ENCODE data around the gene SLC35F5. TPM values are rescaled to one million over a fixed set of nuclear protein-coding genes. Genes with fewer than 3 reads are reported as not detected.

The SLC35F5 gene
- polyA plus RNA-seq, 1 donor (not counting 4 experiments of a cell fraction or from before 2014, with no cell fraction given), result 86.5 TPM

DNA sequence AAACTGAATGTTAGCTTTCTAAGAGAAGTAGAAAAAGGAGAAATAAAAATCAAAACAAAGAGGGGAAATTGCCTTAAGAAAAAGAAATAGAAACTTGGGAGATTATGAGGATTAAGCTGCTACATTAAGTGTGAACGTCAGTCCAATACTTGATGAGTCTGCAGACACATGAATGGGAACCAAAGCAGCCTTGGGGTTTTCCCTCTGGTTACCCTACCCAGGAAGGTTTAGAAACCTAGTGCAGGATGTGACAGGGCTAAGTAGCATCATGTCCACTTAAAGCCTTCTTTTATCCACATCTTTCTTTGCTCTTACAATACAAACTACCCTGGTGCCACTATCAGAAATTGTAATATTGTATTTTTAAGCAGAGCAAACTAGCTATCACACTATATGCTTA lies 22.3 kb downstream of the SLC35F5 start:
- no peak for TF ChIP-seq EZH2 (IDR thresholded peaks at IDR 0.05; ENCODE audit: low read length)
- TF ChIP-seq, protein P1, sequence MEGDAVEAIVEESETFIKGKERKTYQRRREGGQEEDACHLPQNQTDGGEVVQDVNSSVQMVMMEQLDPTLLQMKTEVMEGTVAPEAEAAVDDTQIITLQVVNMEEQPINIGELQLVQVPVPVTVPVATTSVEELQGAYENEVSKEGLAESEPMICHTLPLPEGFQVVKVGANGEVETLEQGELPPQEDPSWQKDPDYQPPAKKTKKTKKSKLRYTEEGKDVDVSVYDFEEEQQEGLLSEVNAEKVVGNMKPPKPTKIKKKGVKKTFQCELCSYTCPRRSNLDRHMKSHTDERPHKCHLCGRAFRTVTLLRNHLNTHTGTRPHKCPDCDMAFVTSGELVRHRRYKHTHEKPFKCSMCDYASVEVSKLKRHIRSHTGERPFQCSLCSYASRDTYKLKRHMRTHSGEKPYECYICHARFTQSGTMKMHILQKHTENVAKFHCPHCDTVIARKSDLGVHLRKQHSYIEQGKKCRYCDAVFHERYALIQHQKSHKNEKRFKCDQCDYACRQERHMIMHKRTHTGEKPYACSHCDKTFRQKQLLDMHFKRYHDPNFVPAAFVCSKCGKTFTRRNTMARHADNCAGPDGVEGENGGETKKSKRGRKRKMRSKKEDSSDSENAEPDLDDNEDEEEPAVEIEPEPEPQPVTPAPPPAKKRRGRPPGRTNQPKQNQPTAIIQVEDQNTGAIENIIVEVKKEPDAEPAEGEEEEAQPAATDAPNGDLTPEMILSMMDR (optimal IDR thresholded peaks at IDR 0.05 in 1 of 3, IDR thresholded peaks at IDR 0.05 in 1 of 3, conservative IDR thresholded peaks at IDR 0.05 in 1 of 3; ENCODE audit: extremely low read depth in 1 of 3, insufficient read depth in 2 of 3, low read length in 3 of 3), result no peak
- dilution Hi-C loops (cut with MboI; ENCODE audit: extremely low pct_ligation_motif_present, low sequenced_read_pairs), result no loop called here
- H3K9ac ChIP-seq (ENCODE audit: control insufficient read depth, extremely low read depth, insufficient read depth, low read length), result no peak overlapping the region
- H2AFZ ChIP-seq (ENCODE audit: control insufficient read depth, low read length), result no peak overlapping the region
- H3K4me2 ChIP-seq (ENCODE audit: control insufficient read depth, extremely low read depth, insufficient read depth, low read depth, low read length), result no peak overlapping the region
- no peaks in the 10 kb centered on the region for H3K9me1 ChIP-seq (ENCODE audit: control insufficient read depth, extremely low read depth, insufficient read depth, low read length)
- H3K9me3 ChIP-seq (ENCODE audit: control insufficient read depth, low read depth, low read length), result no peaks in the 10 kb centered on the region
- no peaks in the 10 kb centered on the region for H3K79me2 ChIP-seq (ENCODE audit: control insufficient read depth, insufficient read depth, low read length)
- H3K36me3 ChIP-seq (ENCODE audit: control insufficient read depth in 2 of 2, extremely low read depth in 1 of 2, insufficient read depth in 2 of 2, low read length in 2 of 2), result peaks cover 4 to 5% of the 10 kb centered on the region in 2 experiments
- no peaks in the 10 kb centered on the region for H3K27me3 ChIP-seq (ENCODE audit: control insufficient read depth, extremely low read depth, insufficient read depth, low read length)
- no peak overlapping the region for H3K4me3 ChIP-seq (ENCODE audit: control insufficient read depth in 2 of 3, extremely low read depth in 1 of 3, insufficient read depth in 2 of 3, low read depth in 1 of 3, low read length in 3 of 3)
- no peak overlapping the region for H3K27ac ChIP-seq (ENCODE audit: control insufficient read depth, insufficient read depth, low read length)
- DNase-seq (ENCODE audit: low read depth, low spot score), result no peak
- FAIRE-seq, result no peak
- H3K4me1 ChIP-seq (ENCODE audit: control insufficient read depth, extremely low read depth, insufficient read depth, low read length), result no peaks in the 10 kb centered on the region
- H4K20me1 ChIP-seq (ENCODE audit: control insufficient read depth, extremely low read depth, insufficient read depth, low read length), result no peaks in the 10 kb centered on the region

DNA sequence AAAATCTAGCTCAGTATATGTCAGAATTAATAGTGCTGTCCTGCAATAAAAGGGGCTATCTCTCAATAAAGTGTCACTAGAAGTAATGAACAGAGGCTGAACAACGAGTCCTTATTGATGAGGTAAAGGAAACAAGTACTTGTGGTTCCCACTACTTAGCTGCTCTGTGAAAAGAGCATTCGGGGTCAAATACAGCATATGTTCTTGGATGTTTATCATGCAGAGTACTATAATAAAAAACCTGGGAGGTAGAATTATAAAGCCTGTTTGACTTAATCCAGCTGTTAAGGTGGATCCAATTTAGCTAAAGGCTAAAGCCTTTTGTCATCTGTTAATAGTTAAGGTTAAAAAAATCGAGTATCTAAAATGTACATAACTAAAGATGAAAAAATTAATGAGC lies 32.4 kb downstream of the SLC35F5 start:
- no peak overlapping the region for H2AFZ ChIP-seq (ENCODE audit: control insufficient read depth, low read length)
- H3K79me2 ChIP-seq (ENCODE audit: control insufficient read depth, insufficient read depth, low read length), result no peaks in the 10 kb centered on the region
- H3K36me3 ChIP-seq (ENCODE audit: control insufficient read depth in 2 of 2, extremely low read depth in 1 of 2, insufficient read depth in 2 of 2, low read length in 2 of 2), result peaks cover 4 to 7% of the 10 kb centered on the region in 2 experiments
- TF ChIP-seq, protein P1 (optimal IDR thresholded peaks at IDR 0.05 in 1 of 3, IDR thresholded peaks at IDR 0.05 in 1 of 3, conservative IDR thresholded peaks at IDR 0.05 in 1 of 3; ENCODE audit: extremely low read depth in 1 of 3, insufficient read depth in 2 of 3, low read length in 3 of 3), result no peak
- TF ChIP-seq EZH2 (IDR thresholded peaks at IDR 0.05; ENCODE audit: low read length), result no peak
- H3K27ac ChIP-seq (ENCODE audit: control insufficient read depth, insufficient read depth, low read length), result no peak overlapping the region
- no peak overlapping the region for H3K9ac ChIP-seq (ENCODE audit: control insufficient read depth, extremely low read depth, insufficient read depth, low read length)
- FAIRE-seq, result no peak
- no peak for DNase-seq (ENCODE audit: low read depth, low spot score)
- no peaks in the 10 kb centered on the region for H3K9me1 ChIP-seq (ENCODE audit: control insufficient read depth, extremely low read depth, insufficient read depth, low read length)
- H3K27me3 ChIP-seq (ENCODE audit: control insufficient read depth, extremely low read depth, insufficient read depth, low read length), result no peaks in the 10 kb centered on the region
- no peaks in the 10 kb centered on the region for H3K4me1 ChIP-seq (ENCODE audit: control insufficient read depth, extremely low read depth, insufficient read depth, low read length)
- H3K4me2 ChIP-seq (ENCODE audit: control insufficient read depth, extremely low read depth, insufficient read depth, low read depth, low read length), result no peak overlapping the region
- no peak overlapping the region for H3K4me3 ChIP-seq (ENCODE audit: control insufficient read depth in 2 of 3, extremely low read depth in 1 of 3, insufficient read depth in 2 of 3, low read depth in 1 of 3, low read length in 3 of 3)
- H4K20me1 ChIP-seq (ENCODE audit: control insufficient read depth, extremely low read depth, insufficient read depth, low read length), result no peaks in the 10 kb centered on the region
- no peaks in the 10 kb centered on the region for H3K9me3 ChIP-seq (ENCODE audit: control insufficient read depth, low read depth, low read length)
- dilution Hi-C loops (cut with MboI; ENCODE audit: extremely low pct_ligation_motif_present, low sequenced_read_pairs), result no loop called here
